Small intestine (tissue), 7 donors: ENCODE results near the gene FBXO39. TPM values are rescaled to one million over a fixed set of nuclear protein-coding genes. Genes with fewer than 3 reads are reported as not detected.
"Not testable (repeated sequence)": the region's sequence is repeated elsewhere in the genome, so short reads cannot be mapped to it uniquely, and the experiment has no call there.

Experiments
- DNase-seq, 2 donors: peaks; one replicate each; pipeline versions ENCODE4 v3.0.0 to v3.0.0-alpha.2; 2013
- FAIRE-seq: peaks from 2 replicates; lab custom pipeline; 2012; peaks lifted over from hg19 to GRCh38; lab: Jason Lieb, UNC
- H3K27ac ChIP-seq, 3 donors: one replicate each; pipeline ENCODE4 v1.5.1; 2013; ENCODE audit warnings: low read length in 2 of 3, mild to moderate bottlenecking in 2 of 3, control low read depth in 1 of 3, inconsistent platforms in 1 of 3, low read depth in 1 of 3, moderate library complexity in 1 of 3
- H3K27me3 ChIP-seq, 3 donors: one replicate each; pipeline ENCODE4 v1.6.1; 2013; ENCODE audit warnings: low read length in 3 of 3, inconsistent platforms in 1 of 3; ENCODE audit not compliant: control insufficient read depth in 3 of 3, insufficient read depth in 3 of 3
- H3K36me3 ChIP-seq, 3 donors: one replicate each; pipeline ENCODE4 v1.6.1; 2013; ENCODE audit warnings: low read length in 3 of 3, inconsistent platforms in 1 of 3, low read depth in 1 of 3, mild to moderate bottlenecking in 1 of 3, moderate library complexity in 1 of 3; ENCODE audit not compliant: control insufficient read depth in 3 of 3, insufficient read depth in 2 of 3
- H3K4me1 ChIP-seq, 3 donors: one replicate each; pipeline ENCODE4 v1.6.1; 2013; ENCODE audit warnings: low read length in 2 of 3, inconsistent platforms in 1 of 3, low read depth in 1 of 3, mild to moderate bottlenecking in 1 of 3, moderate library complexity in 1 of 3; ENCODE audit not compliant: control insufficient read depth in 3 of 3, insufficient read depth in 2 of 3
- H3K4me3 ChIP-seq, 3 donors: one replicate each; pipeline ENCODE4 v1.5.1; 2013; ENCODE audit warnings: low read length in 3 of 3, control low read depth in 1 of 3, inconsistent platforms in 1 of 3, low read depth in 1 of 3, mild to moderate bottlenecking in 1 of 3, moderate library complexity in 1 of 3
- H3K9me3 ChIP-seq, 2 donors: one replicate each; pipeline ENCODE4 v1.6.1; 2013; ENCODE audit warnings: low read depth in 1 of 2, low read length in 1 of 2; ENCODE audit not compliant: control insufficient read depth in 2 of 2, insufficient read depth in 1 of 2
- WGBS, 3 donors: extraction: QIAGEN DNeasy Blood & Tissue Kit; methylation state at CpG; one replicate each; pipeline ENCODE4 v1.1.7; 2013; 5-methylcytosine and 5-hydroxymethylcytosine counted together
- polyA plus RNA-seq, 4 donors: library from polyadenylated mRNA; stranded (reverse) in 3 of 4; unstranded in 1 of 4; fragments of 200-250 nt in 3 of 4; fragments of 120-200 nt in 1 of 4; gene quantifications; one replicate each; pipeline versions ENCODE4 v1.2.1 to v1.2.3, GENCODE V29; 2013
- donor health status: healthy with polysubstance abuse.
- donor health status: control.
- donor health status: control.
- donor health status: Bipolar disorder and iron deficiency.
- donor health status: healthy.

FBXO39 gene
- polyA plus RNA-seq, 4 donors = 0.66 to 1.2 TPM; not detected in 2

- FAIRE-seq, H3K4me1 ChIP-seq, H3K27me3 ChIP-seq, H3K9me3 ChIP-seq, H3K4me3 ChIP-seq, H3K27ac ChIP-seq, H3K36me3 ChIP-seq, DNase-seq: not testable (repeated sequence)
- 73 to 79% (median 77%) methylated on average over 3 of the region's 3 CpGs for WGBS, 3 donors
Observed at GRCh38 chr17:6816368-6816767, 40.4 kb downstream of the FBXO39 start.

GRCh38 chr17:6818938-6819337 lies 42.9 kb downstream of the FBXO39 start:
- 83 to 86% (median 86%) methylated on average over 3 of the region's 3 CpGs for WGBS, 3 donors
- no peaks in the 10 kb centered on the region for H3K36me3 ChIP-seq

GRCh38 chr17:6823011-6823442 lies 47.0 kb downstream of the FBXO39 start:
- Histone ChIP-seq H3K27ac (no peak overlapping the region), H3K4me1 (no peaks in the 10 kb centered on the region), H3K36me3 (no peaks in the 10 kb centered on the region), H3K4me3 (no peak overlapping the region), H3K27me3 (peaks cover 0 to 2% (median 0%) of the 10 kb centered on the region in 3 donors), H3K9me3 (no peaks in the 10 kb centered on the region)
- FAIRE-seq = no peak
- peak in 1 of 2 donors; percentile 10 for DNase-seq

More at GRCh38 chr17:6818938-6819337, 42.9 kb downstream of the FBXO39 start:
- no peaks in the 10 kb centered on the region for H3K4me1 ChIP-seq
- FAIRE-seq (no peak), DNase-seq (no peak)
- no peak overlapping the region for H3K4me3 ChIP-seq
- no peak overlapping the region for H3K27ac ChIP-seq
- no peaks in the 10 kb centered on the region for H3K9me3 ChIP-seq
- H3K27me3 ChIP-seq = peaks cover 0 to 2% (median 0%) of the 10 kb centered on the region in 3 donors

GRCh38 chr17:6830383-6830986 lies 54.5 kb downstream of the FBXO39 start:
- H3K36me3 ChIP-seq = no peaks in the 10 kb centered on the region
- H3K9me3 ChIP-seq = no peaks in the 10 kb centered on the region
- no peak for FAIRE-seq
- DNase-seq = no peak
- 61 to 70% (median 63%) methylated on average over 7 of the region's 7 CpGs for whole genome bisulfite sequencing, 3 donors
- H3K27ac ChIP-seq = no peak overlapping the region
- no peaks in the 10 kb centered on the region for H3K4me1 ChIP-seq
- no peak overlapping the region for H3K4me3 ChIP-seq
- peaks cover 0 to 16% (median 12%) of the 10 kb centered on the region in 3 donors for H3K27me3 ChIP-seq

- FAIRE-seq = no peak
- Histone ChIP-seq H3K27ac (no peak within 1 kb of the TSS), H3K36me3 (no peaks in the 10 kb centered on the region), H3K27me3 (peaks cover 0 to 23% (median 14%) of the 10 kb centered on the region in 3 donors), H3K9me3 (no peaks in the 10 kb centered on the region), H3K4me1 (no peaks in the 10 kb centered on the region), H3K4me3 (peak within 1 kb of the TSS in 1 of 3 donors; percentile 26)
- DNase-seq = peak; percentile 56 to 93
- 2 to 5% (median 3%) methylated on average over 35 of the region's 35 CpGs for WGBS, 3 donors
Observed at GRCh38 chr17:6831661-6832263, 55.7 kb downstream of the FBXO39 start, which contains the start of gene TEKT1. TSS of gene TEKT1 (minus strand) at chr17:6831729. CDS start at chr17:6830376, 1,353 bp downstream.

Other genes with a start within 250 kb of the FBXO39 start
- 1 to 10 TPM in 2 of 4 donors, under 1 TPM in 2; 0.22 to 1.7 (median 0.70) TPM for gene PITPNM3, start 219.7 kb upstream of the FBXO39 start, polyA plus RNA-seq
- gene KIAA0753, start 135.5 kb upstream of the FBXO39 start, polyA plus RNA-seq = 10 to 100 TPM in 1 of 4 donors, 1 to 10 TPM in 3; 3.2 to 14.1 (median 5.8) TPM
- gene TXNDC17, start 135.2 kb upstream of the FBXO39 start, polyA plus RNA-seq = 100 to 1,000 TPM; 137 to 647 (median 322) TPM
- 10 to 100 TPM in 2 of 4 donors, 1 to 10 TPM in 2; 7.6 to 13.7 (median 10.4) TPM for gene MED31, start 124.6 kb upstream of the FBXO39 start, polyA plus RNA-seq
- gene C17orf100, start 124.5 kb upstream of the FBXO39 start, polyA plus RNA-seq = 1 to 10 TPM; 2.6 to 7.8 (median 4.5) TPM
- gene SLC13A5, start 62.8 kb upstream of the FBXO39 start, polyA plus RNA-seq = 1 to 10 TPM in 1 of 4 donors, under 1 TPM in 1, not detected in 2; 0.10 to 2.9 TPM
- gene XAF1, start 20.2 kb upstream of the FBXO39 start, polyA plus RNA-seq = 10 to 100 TPM in 2 of 4 donors, 1 to 10 TPM in 2; 7.6 to 52.7 (median 16.8) TPM
- gene TEKT1, start 55.5 kb downstream of the FBXO39 start, polyA plus RNA-seq = under 1 TPM in 1 of 4 donors, not detected in 3; 0.16 TPM
- 1 to 10 TPM in 1 of 4 donors, under 1 TPM in 1, not detected in 2; 0.04 to 1.2 TPM for gene ALOX12, start 219.8 kb downstream of the FBXO39 start, polyA plus RNA-seq
- gene RNASEK, start 236.4 kb downstream of the FBXO39 start, polyA plus RNA-seq = 100 to 1,000 TPM; 204 to 313 (median 285) TPM
- 1 to 10 TPM in 3 of 4 donors, under 1 TPM in 1; 0.45 to 8.7 (median 4.2) TPM for gene BCL6B, start 246.8 kb downstream of the FBXO39 start, polyA plus RNA-seq